ENCODE results near the gene TMEM132E. TPM values are rescaled to one million over a fixed set of nuclear protein-coding genes. Genes with fewer than 3 reads are reported as not detected.

Gene TMEM132E
- total and polyA plus RNA-seq, 2 experiments from 2014 or later = 0.16 to 0.45 TPM

- Histone ChIP-seq H3K79me2 (replicated peaks; ENCODE audit: insufficient read depth) (no peaks in the 10 kb centered on the region), H4K20me1 (replicated peaks; ENCODE audit: insufficient read depth) (no peaks in the 10 kb centered on the region), H3K4me2 (peak overlapping the region; percentile 26; the same call in 1 of the 2 replicates), H3K27ac (ENCODE audit: low read depth) (no peak overlapping the region), H3K4me3 (no peak overlapping the region), H2AFZ (no peak overlapping the region), H3K27me3 (ENCODE audit: insufficient read depth) (no peaks in the 10 kb centered on the region), H3K9me2 (ENCODE audit: insufficient read depth) (no peaks in the 10 kb centered on the region), H3F3A (replicated peaks; ENCODE audit: low read depth) (no peaks in the 10 kb centered on the region), H3K4me1 (ENCODE audit: insufficient read depth) (peaks cover 31% of the 10 kb centered on the region), H3K36me3 (ENCODE audit: insufficient read depth) (no peaks in the 10 kb centered on the region)
- Mint-ChIP-seq H3K4me1 (peaks cover 47% of the 10 kb centered on the region), H3K9me3 (no peaks in the 10 kb centered on the region), H3K36me3 (ENCODE audit: low read depth) (no peaks in the 10 kb centered on the region), H3K4me3 (no peak overlapping the region), H3K27ac (no peak overlapping the region), H3K27me3 (ENCODE audit: insufficient read depth, low read depth, poor library complexity) (peaks cover 10% of the 10 kb centered on the region)
- DNase-seq (ENCODE audit: low spot score) = no peak
- TF ChIP-seq NANOG (IDR thresholded peaks at IDR 0.05; ENCODE audit: borderline replicate concordance) (no peak), CTCF (conservative IDR thresholded peaks at IDR 0.05; ENCODE audit: low read depth in 2 of 2) (no peak), ETS1 (IDR thresholded peaks at IDR 0.05) (no peak), ZNF114 (CRISPR knock-in tag; IDR thresholded peaks at IDR 0.05) (no peak), EZH2 (IDR thresholded peaks at IDR 0.05; ENCODE audit: low read depth, unreplicated experiment) (no peak), CREB1 (CRISPR knock-in tag; IDR thresholded peaks at IDR 0.05; ENCODE audit: low read depth) (no peak), EZH2phosphoT487 (IDR thresholded peaks at IDR 0.05; ENCODE audit: unreplicated experiment) (no peak), ZNF462 (CRISPR knock-in tag; IDR thresholded peaks at IDR 0.05) (no peak), ZNF331 (CRISPR knock-in tag; IDR thresholded peaks at IDR 0.05; ENCODE audit: low read depth) (no peak), STAT1 (IDR thresholded peaks at IDR 0.05; ENCODE audit: unreplicated experiment) (no peak), JUNB (IDR thresholded peaks at IDR 0.05; ENCODE audit: unreplicated experiment) (no peak), REST (IDR thresholded peaks at IDR 0.05; ENCODE audit: unreplicated experiment) (no peak), POLR2AphosphoS5 (IDR thresholded peaks at IDR 0.05; ENCODE audit: low read depth) (no peak)
- ATAC-seq = peak; percentile 19
These were observed 27.4 kb downstream of the TMEM132E start for GRCh38 chr17:34606763-34607162.
